OCI-LY7 (cell line): ENCODE data around the gene PPP1R16B. TPM values are rescaled to one million over a fixed set of nuclear protein-coding genes. Genes with fewer than 3 reads are reported as not detected.
A peak's percentile ranks its signal among the peaks of the same experiment; 100 is the strongest.
"Not testable (repeated sequence)": the region's sequence is repeated elsewhere in the genome, so short reads cannot be mapped to it uniquely, and the experiment has no call there.

ENCODE experiments used
- BruUV-seq: library from RNA; stranded (reverse); fragments of 400-500 nt; replicated peaks from 2 replicates; lab custom pipeline; 2021; lab: Mats Ljungman, UMichigan
- CTCF ChIA-PET: fragments of 300-600 bp; sonication (Branson Sonifier 250); formaldehyde crosslinking; loops from one replicate; lab custom pipeline; 2022; ENCODE audit warnings: antibody characterized with exemption; ENCODE audit not compliant: unreplicated experiment; lab: Charles Lee
- POLR2A ChIA-PET: fragments of 300-600 bp; sonication (Branson Sonifier 250); formaldehyde crosslinking; loops from one replicate; lab custom pipeline; 2022; ENCODE audit warnings: antibody characterized with exemption; lab: Charles Lee
- DNase-seq: peaks from one replicate; pipeline ENCODE4 v3.0.0-alpha.2; 2015; ENCODE audit warnings: low spot score
- H2AFZ ChIP-seq: fragments of 200-600 bp; sonication (generic), shearing (Covaris generic); 2 replicates; pipeline ENCODE4 v1.6.1; 2014; ENCODE audit warnings: mild to moderate bottlenecking, antibody characterized with exemption, low read length, moderate library complexity
- H3K27ac ChIP-seq: fragments of 200-600 bp; sonication (generic); 2 replicates; pipeline ENCODE4 v1.5.1; 2014; ENCODE audit warnings: mixed run types, low read depth, mild to moderate bottlenecking, moderate library complexity, low read length, inconsistent platforms; ENCODE audit not compliant: poor library complexity, severe bottlenecking
- H3K36me3 ChIP-seq: fragments of 200-600 bp; sonication (generic); 2 replicates; pipeline ENCODE4 v1.6.1; 2014; ENCODE audit warnings: mild to moderate bottlenecking, antibody characterized with exemption, low read length, moderate library complexity, mixed read lengths; ENCODE audit not compliant: insufficient read depth
- H3K4me1 ChIP-seq: fragments of 200-600 bp; sonication (generic); 2 replicates; pipeline ENCODE4 v1.5.1; 2014; ENCODE audit warnings: mild to moderate bottlenecking, low read length; ENCODE audit not compliant: insufficient read depth, poor library complexity, severe bottlenecking
- H3K4me2 ChIP-seq: fragments of 200-600 bp; sonication (generic); 2 replicates; pipeline ENCODE4 v1.6.1; 2014; ENCODE audit warnings: mild to moderate bottlenecking, low read length
- H3K4me3 ChIP-seq: fragments of 200-600 bp; sonication (generic); 2 replicates; pipeline ENCODE4 v1.5.1; 2014; ENCODE audit warnings: mild to moderate bottlenecking, low read depth, low read length; ENCODE audit not compliant: poor library complexity, severe bottlenecking
- H3K79me2 ChIP-seq: fragments of 200-600 bp; sonication (generic); 2 replicates; pipeline ENCODE4 v1.6.1; 2016; ENCODE audit warnings: low read depth, mild to moderate bottlenecking, low read length, moderate library complexity, mixed read lengths; ENCODE audit not compliant: insufficient read depth
- H3K9me2 ChIP-seq: fragments of 200-600 bp; sonication (generic); 2 replicates; pipeline ENCODE4 v1.6.1; 2016; ENCODE audit warnings: mild to moderate bottlenecking, low read length, mixed read lengths; ENCODE audit not compliant: insufficient read depth
- H3K9me3 ChIP-seq: fragments of 200-600 bp; sonication (generic); 2 replicates; pipeline ENCODE4 v1.6.1; 2014; ENCODE audit warnings: mild to moderate bottlenecking, mixed run types, low read length, mixed read lengths
- H4K20me1 ChIP-seq: fragments of 200-600 bp; sonication (generic); 2 replicates; pipeline ENCODE4 v1.6.1; 2014; ENCODE audit warnings: mild to moderate bottlenecking, antibody characterized with exemption, low read length, moderate library complexity, mixed read lengths; ENCODE audit not compliant: insufficient read depth
- CTCF ChIP-seq: fragments of 200-600 bp; sonication (generic); conservative IDR thresholded peaks from 2 replicates; pipeline ENCODE4 v1.5.1; 2014; ENCODE audit warnings: mild to moderate bottlenecking, antibody characterized with exemption, low read length, moderate library complexity, mixed read lengths
- EZH2phosphoT487 ChIP-seq: fragments of 200-600 bp; sonication (generic); IDR thresholded peaks from 2 replicates; pipeline ENCODE4 v1.6.1; 2018; ENCODE audit warnings: low read depth, borderline replicate concordance, mild to moderate bottlenecking, mixed run types, antibody characterized with exemption, low read length, moderate library complexity, mixed read lengths
- intact Hi-C: fragments of 100-400 bp; cut with micrococcal nuclease; formaldehyde crosslinking; loops from one replicate; pipeline ENCODE4 v1.10.0; 2022; ENCODE audit not compliant: unreplicated experiment
- total RNA-seq, 2 experiments: library from RNA; depleted of rRNA in 1 of 2; stranded (reverse); fragments of >200 nt in 1 of 2; shearing (Covaris generic) in 1 of 2; gene quantifications; 2 replicates each; pipeline ENCODE4 v1.2.3, GENCODE V29; 2014 to 2022

PPP1R16B gene
- total RNA-seq, 2 experiments from 2014 or later: 45.4 to 49.7 TPM

GRCh38 chr20:38859070-38859690, 53.7 kb downstream of the PPP1R16B start:
- intact Hi-C loops: loop anchor here (1.0 kb wide), 1 partner anchor 17 kb away; no protein-coding TSS in a partner anchor
- CTCF ChIA-PET: interaction anchor here (1.0 to 2.9 kb wide), 4 partner anchors 16 to 52 kb away, joined by 3 to 22 read pairs (median 5); no protein-coding TSS in a partner anchor
- H3K36me3 ChIP-seq: peaks cover 18% of the 10 kb centered on the region

GRCh38 chr20:38859857-38860256, 54.4 kb downstream of the PPP1R16B start:
- H3K27ac ChIP-seq: peak overlapping the region; percentile 86
- not testable (repeated sequence) for H2AFZ ChIP-seq, H4K20me1 ChIP-seq, H3K9me3 ChIP-seq, DNase-seq, BruUV-seq, H3K4me3 ChIP-seq, H3K9me2 ChIP-seq
- ChIA-PET CTCF (interaction anchor here (1.2 to 2.9 kb wide), 3 partner anchors 15 to 32 kb away, joined by 3 to 22 read pairs (median 12); no protein-coding TSS in a partner anchor), POLR2A (interaction anchor here (0.8 to 5.9 kb wide), 10 partner anchors 10 to 111 kb away, joined by 3 to 29 read pairs (median 6); partner anchors contain the start of gene ACTR5)
- intact Hi-C loops: loop anchor here (1.0 kb wide), 2 partner anchors 18 to 55 kb away; partner anchors contain the start of gene PPP1R16B
- H3K79me2 ChIP-seq: peaks cover 45% of the 10 kb centered on the region; the same call in 1 of the 2 replicates
- peaks cover 99% of the 10 kb centered on the region for H3K4me1 ChIP-seq
- H3K4me2 ChIP-seq: peak overlapping the region; percentile 46; the same call in 1 of the 2 replicates
- H3K36me3 ChIP-seq: peaks cover 12% of the 10 kb centered on the region; the same call in 1 of the 2 replicates

More at GRCh38 chr20:38859070-38859690, 53.7 kb downstream of the PPP1R16B start:
- POLR2A ChIA-PET: interaction anchor here (0.8 to 5.9 kb wide), 13 partner anchors 10 to 110 kb away, joined by 3 to 29 read pairs (median 6); partner anchors contain the start of gene ACTR5
- Histone ChIP-seq H2AFZ (no peak overlapping the region; the same call in 1 of the 2 replicates), H3K27ac (peak overlapping the region; percentile 86), H3K4me2 (peak overlapping the region; percentile 65), H3K79me2 (peaks cover 52% of the 10 kb centered on the region; the same call in 1 of the 2 replicates), H3K9me3 (no peaks in the 10 kb centered on the region), H3K4me3 (peak overlapping the region; percentile 12), H3K9me2 (no peaks in the 10 kb centered on the region), H4K20me1 (no peaks in the 10 kb centered on the region), H3K4me1 (peaks cover 99% of the 10 kb centered on the region)
- peak; percentile 57 for DNase-seq
- BruUV-seq: no TSS peak
- TF ChIP-seq EZH2phosphoT487 (no peak), CTCF (no peak)

GRCh38 chr20:38861071-38861401, 55.5 kb downstream of the PPP1R16B start:
- Histone ChIP-seq H3K79me2 (peaks cover 40% of the 10 kb centered on the region; the same call in 1 of the 2 replicates), H4K20me1 (no peaks in the 10 kb centered on the region), H2AFZ (no peak overlapping the region), H3K27ac (peak overlapping the region; percentile 86), H3K9me3 (no peaks in the 10 kb centered on the region), H3K9me2 (no peaks in the 10 kb centered on the region), H3K4me2 (peak overlapping the region; percentile 46), H3K4me1 (peaks cover 97% of the 10 kb centered on the region), H3K36me3 (peaks cover 10% of the 10 kb centered on the region; the same call in 1 of the 2 replicates), H3K4me3 (no peak overlapping the region)
- POLR2A ChIA-PET: interaction anchor here (1.0 to 5.9 kb wide), 6 partner anchors 14 to 32 kb away, joined by 3 to 29 read pairs (median 10); no protein-coding TSS in a partner anchor
- CTCF ChIA-PET: interaction anchor here (0.6 to 2.9 kb wide), 6 partner anchors 10 to 31 kb away, joined by 3 to 22 read pairs (median 6); no protein-coding TSS in a partner anchor
- TF ChIP-seq EZH2phosphoT487 (no peak), CTCF (no peak)
- BruUV-seq: no TSS peak
- peak; percentile 38 for DNase-seq
- intact Hi-C loops: no loop called here
